Upper lobe of left lung (tissue), 6 donors: Measurements from ENCODE around the gene TCF12. TPM values are rescaled to one million over a fixed set of nuclear protein-coding genes. Genes with fewer than 3 reads are reported as not detected.

Source experiments
- ATAC-seq, 2 donors: fragments of 200-7000 bp; cut with Tn5 transposase; one replicate each; pipeline ENCODE4 v1.9.1; 2022; ENCODE audit warnings: mild to moderate bottlenecking in 2 of 2, moderate library complexity in 2 of 2; ENCODE audit not compliant: low FRiP score in 2 of 2
- DNase-seq, 2 donors: peaks; one replicate each; pipeline ENCODE4 v3.0.0-alpha.2; 2019 to 2020
- H3K27ac ChIP-seq, 4 donors: fragments of 200-600 bp; sonication (generic); one replicate each; pipeline ENCODE4 v1.5.1; 2016 to 2019
- H3K27me3 ChIP-seq, 4 donors: fragments of 200-600 bp; sonication (generic); one replicate each; pipeline ENCODE4 v1.5.1; 2017 to 2019
- H3K36me3 ChIP-seq, 4 donors: fragments of 200-600 bp; sonication (generic); one replicate each; pipeline ENCODE4 v1.5.1; 2016 to 2019
- H3K4me1 ChIP-seq, 4 donors: fragments of 200-600 bp; sonication (generic); one replicate each; pipeline ENCODE4 v1.5.1; 2018 to 2019
- H3K4me3 ChIP-seq, 4 donors: fragments of 200-600 bp; sonication (generic); one replicate each; pipeline ENCODE4 v1.5.1; 2017 to 2019; ENCODE audit warnings: mild to moderate bottlenecking in 2 of 4, moderate library complexity in 1 of 4
- H3K9me3 ChIP-seq, 4 donors: fragments of 200-600 bp; sonication (generic); one replicate each; pipeline ENCODE4 v1.5.1; 2018 to 2019
- CTCF ChIP-seq, 6 experiments: fragments of 450-650 bp in 4 of 6; fragments of 200-600 bp in 2 of 6; sonication (generic) in 2 of 6; IDR thresholded peaks; one replicate each; pipeline ENCODE4 v1.5.1; 2016 to 2019; ENCODE audit warnings: antibody characterized with exemption in 6 of 6
- EP300 ChIP-seq, 4 donors: sonication (generic); formaldehyde crosslinking; IDR thresholded peaks; one replicate each; pipeline ENCODE4 v1.5.1; 2017; ENCODE audit warnings: antibody characterized with exemption in 4 of 4, control low read depth in 2 of 4
- POLR2A ChIP-seq, 4 donors: fragments of 450-650 bp; IDR thresholded peaks; one replicate each; pipeline ENCODE4 v1.5.1; 2016 to 2017; ENCODE audit warnings: antibody characterized with exemption in 4 of 4, mild to moderate bottlenecking in 2 of 4
- POLR2AphosphoS5 ChIP-seq, 2 donors: sonication (generic); formaldehyde crosslinking; IDR thresholded peaks; one replicate each; pipeline ENCODE4 v1.5.1; 2017; ENCODE audit warnings: antibody characterized with exemption in 2 of 2
- WGBS, 2 donors: methylation state at CpG; one replicate each; pipeline ENCODE4 v1.1.5; 2017 to 2018; 5-methylcytosine and 5-hydroxymethylcytosine counted together
- total RNA-seq, 6 donors: library from RNA; depleted of rRNA in 4 of 6; stranded (reverse); fragments of >200 nt in 4 of 6; gene quantifications; one replicate each; pipeline versions ENCODE4 v1.1.0 to v1.2.1, GENCODE V29; 2016 to 2021
- donor health status: DM: no; HTN: no; CAD: no; lungs with moderate emphysema.
- donor health status: DM: no; HTN: yes; CAD: no; lungs with severe emphysema.

TCF12 gene
- total RNA-seq, 6 donors from 2014 or later, result 74.5 to 257 (median 103) TPM

- Histone ChIP-seq H3K27ac (no peak overlapping the region), H3K9me3 (no peaks in the 10 kb centered on the region), H3K4me3 (no peak overlapping the region), H3K27me3 (no peaks in the 10 kb centered on the region), H3K4me1 (peaks cover 35 to 52% (median 48%) of the 10 kb centered on the region in 4 donors), H3K36me3 (peaks cover 0 to 8% (median 0%) of the 10 kb centered on the region in 4 donors)
- WGBS, 2 donors, result 80 to 89% methylated on average over 1 of the region's 1 CpG
- ATAC-seq (no peak), DNase-seq (no peak)
- no peak for TF ChIP-seq EP300 (IDR thresholded peaks at IDR 0.05)
- TF ChIP-seq POLR2AphosphoS5 (IDR thresholded peaks at IDR 0.05), result no peak
- no peak for TF ChIP-seq CTCF (IDR thresholded peaks at IDR 0.05)
- TF ChIP-seq POLR2A (IDR thresholded peaks at IDR 0.05), result no peak
Observed at GRCh38 chr15:56927816-56928215, 9.4 kb downstream of the TCF12 start.

- TF ChIP-seq CTCF (IDR thresholded peaks at IDR 0.05) (no peak), POLR2AphosphoS5 (IDR thresholded peaks at IDR 0.05) (no peak), POLR2A (IDR thresholded peaks at IDR 0.05) (no peak), EP300 (IDR thresholded peaks at IDR 0.05) (no peak)
Observed at GRCh38 chr15:56929399-56929798, 11.0 kb downstream of the TCF12 start.

GRCh38 chr15:56929933-56930332 lies 11.5 kb downstream of the TCF12 start:
- H3K27me3 ChIP-seq, result no peaks in the 10 kb centered on the region
- no peaks in the 10 kb centered on the region for H3K9me3 ChIP-seq
- TF ChIP-seq CTCF (IDR thresholded peaks at IDR 0.05), result no peak
- H3K4me1 ChIP-seq, result peaks cover 27 to 46% (median 40%) of the 10 kb centered on the region in 4 donors
- ATAC-seq (no peak), DNase-seq (no peak)
- 95 to 99% methylated on average over 3 of the region's 3 CpGs for WGBS, 2 donors
- no peak overlapping the region for H3K27ac ChIP-seq
- peaks cover 0 to 3% (median 0%) of the 10 kb centered on the region in 4 donors for H3K36me3 ChIP-seq
- no peak overlapping the region for H3K4me3 ChIP-seq

More at GRCh38 chr15:56929399-56929798, 11.0 kb downstream of the TCF12 start:
- Histone ChIP-seq H3K4me1 (peaks cover 27 to 46% (median 41%) of the 10 kb centered on the region in 4 donors), H3K36me3 (peaks cover 0 to 5% (median 0%) of the 10 kb centered on the region in 4 donors), H3K4me3 (no peak overlapping the region), H3K27ac (no peak overlapping the region), H3K9me3 (no peaks in the 10 kb centered on the region), H3K27me3 (no peaks in the 10 kb centered on the region)
- ATAC-seq (no peak), DNase-seq (no peak)

GRCh38 chr15:56930669-56931313 lies 12.3 kb downstream of the TCF12 start:
- TF ChIP-seq CTCF (IDR thresholded peaks at IDR 0.05), result no peak
- no peak for TF ChIP-seq POLR2AphosphoS5 (IDR thresholded peaks at IDR 0.05)
- TF ChIP-seq POLR2A (IDR thresholded peaks at IDR 0.05), result no peak
- no peak for TF ChIP-seq EP300 (IDR thresholded peaks at IDR 0.05)
- no peak for DNase-seq

More at GRCh38 chr15:56930669-56931313, 12.3 kb downstream of the TCF12 start:
- Histone ChIP-seq H3K9me3 (no peaks in the 10 kb centered on the region), H3K27me3 (no peaks in the 10 kb centered on the region), H3K36me3 (peaks cover 0 to 3% (median 0%) of the 10 kb centered on the region in 4 donors), H3K4me3 (no peak overlapping the region), H3K27ac (peak overlapping the region in 2 of 4 donors; percentile 7 to 20), H3K4me1 (peaks cover 27 to 43% (median 38%) of the 10 kb centered on the region in 4 donors)
- WGBS, 2 donors, result 62 to 75% methylated on average over 2 of the region's 2 CpGs
- no peak for ATAC-seq
